ENCODE results near the gene NTN1. TPM values are rescaled to one million over a fixed set of nuclear protein-coding genes. Genes with fewer than 3 reads are reported as not detected.

The NTN1 gene
- total RNA-seq, 1 donor from 2014 or later = under 0.01 TPM

DNA sequence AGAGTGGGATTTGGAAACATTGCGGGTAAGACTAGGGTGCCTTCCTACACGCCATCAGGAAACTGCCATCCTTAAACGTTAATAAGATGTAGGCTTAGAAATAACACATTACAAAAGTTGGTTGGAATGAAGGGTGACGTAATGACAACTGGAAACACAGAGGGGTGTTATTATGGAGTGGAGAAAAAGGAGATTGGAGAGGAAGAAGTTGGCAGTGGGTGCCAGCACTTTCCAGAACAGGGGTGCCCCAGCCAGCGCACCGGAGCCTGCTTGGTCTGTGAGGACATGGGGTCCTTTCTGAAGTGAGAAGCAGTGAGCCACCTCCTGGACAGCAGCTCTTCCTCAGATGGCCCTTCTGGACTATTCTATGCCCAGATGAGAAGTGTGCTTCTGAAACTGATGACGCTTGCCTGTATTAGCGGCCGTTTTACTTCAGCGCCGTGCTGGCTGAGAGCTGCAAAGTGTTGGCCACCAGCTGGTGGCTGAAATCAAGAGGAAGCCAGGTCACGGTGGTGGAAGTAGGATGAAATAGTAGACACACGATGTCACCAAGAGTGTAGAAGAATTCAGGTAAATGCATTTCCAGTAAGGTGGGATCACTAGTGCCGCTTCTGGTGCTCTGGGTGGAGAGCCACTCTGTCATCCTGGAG is 244.8 kb downstream of the NTN1 start:
- H3K4me3 ChIP-seq (ENCODE audit: low read depth, low read length) = no peak overlapping the region
- DNase-seq (ENCODE audit: low read depth) (no peak), FAIRE-seq (no peak)
- TF ChIP-seq CTCF (IDR thresholded peaks at IDR 0.05; ENCODE audit: insufficient read depth, low read length, severe bottlenecking) = no peak
- H3K27me3 ChIP-seq (ENCODE audit: control insufficient read depth, insufficient read depth, low read length) = no peaks in the 10 kb centered on the region
- no peaks in the 10 kb centered on the region for H3K36me3 ChIP-seq (ENCODE audit: control insufficient read depth, insufficient read depth, low read length)

- FAIRE-seq (no peak), DNase-seq (ENCODE audit: low read depth) (no peak)
- H3K27me3 ChIP-seq (ENCODE audit: control insufficient read depth, insufficient read depth, low read length) = no peaks in the 10 kb centered on the region
- TF ChIP-seq CTCF (IDR thresholded peaks at IDR 0.05; ENCODE audit: insufficient read depth, low read length, severe bottlenecking) = no peak
- H3K36me3 ChIP-seq (ENCODE audit: control insufficient read depth, insufficient read depth, low read length) = no peaks in the 10 kb centered on the region
- H3K4me3 ChIP-seq (ENCODE audit: low read depth, low read length) = no peak overlapping the region
Observed at GRCh38 chr17:9266697-9267117, 245.4 kb downstream of the NTN1 start.

- no peaks in the 10 kb centered on the region for H3K27me3 ChIP-seq (ENCODE audit: control insufficient read depth, insufficient read depth, low read length)
- FAIRE-seq (no peak), DNase-seq (ENCODE audit: low read depth) (no peak)
- TF ChIP-seq CTCF (IDR thresholded peaks at IDR 0.05; ENCODE audit: insufficient read depth, low read length, severe bottlenecking) = no peak
- H3K4me3 ChIP-seq (ENCODE audit: low read depth, low read length) = no peak overlapping the region
- no peaks in the 10 kb centered on the region for H3K36me3 ChIP-seq (ENCODE audit: control insufficient read depth, insufficient read depth, low read length)
Observed at GRCh38 chr17:9268546-9268945, 247.2 kb downstream of the NTN1 start.

DNA sequence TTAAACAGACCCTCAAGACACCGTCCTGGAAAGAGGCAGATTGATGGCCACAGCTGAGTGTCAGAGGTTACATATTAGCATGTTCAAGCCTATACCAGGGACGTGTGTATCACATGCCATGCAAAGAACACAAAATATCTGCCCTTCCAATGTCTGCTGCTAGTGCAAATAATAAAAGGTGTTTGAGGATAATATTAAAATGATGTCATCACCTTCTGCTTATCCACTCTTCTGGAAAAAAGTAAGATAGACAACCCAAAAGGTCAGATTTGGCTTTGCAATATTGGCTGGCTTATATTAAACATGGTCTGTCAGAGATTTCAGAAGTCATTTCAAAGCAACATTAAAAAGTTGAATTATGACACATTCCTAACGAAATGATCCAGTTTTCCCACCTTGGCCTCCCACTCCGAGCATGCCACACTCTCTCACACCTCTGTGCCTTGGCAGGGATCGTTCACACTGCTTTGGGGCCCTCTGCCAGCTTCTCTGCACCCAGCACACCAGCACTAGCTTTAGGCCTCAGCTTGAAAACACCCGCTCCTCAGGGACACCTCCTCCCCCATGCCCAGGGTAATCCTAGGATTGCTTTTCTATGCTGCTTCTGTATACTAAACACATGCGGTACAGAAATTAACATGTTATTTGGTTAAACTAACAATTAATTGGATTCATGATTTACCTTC is 248.2 kb downstream of the NTN1 start:
- TF ChIP-seq CTCF (IDR thresholded peaks at IDR 0.05; ENCODE audit: insufficient read depth, low read length, severe bottlenecking) = no peak
- FAIRE-seq (no peak), DNase-seq (ENCODE audit: low read depth) (no peak)

GRCh38 chr17:9270921-9271320 is 249.6 kb downstream of the NTN1 start:
- DNase-seq (ENCODE audit: low read depth) (no peak), FAIRE-seq (no peak)
- TF ChIP-seq CTCF (IDR thresholded peaks at IDR 0.05; ENCODE audit: insufficient read depth, low read length, severe bottlenecking) = no peak

More for the DNA sequence above, 248.2 kb downstream of the NTN1 start:
- Histone ChIP-seq H3K4me3 (ENCODE audit: low read depth, low read length) (no peak overlapping the region), H3K27me3 (ENCODE audit: control insufficient read depth, insufficient read depth, low read length) (no peaks in the 10 kb centered on the region), H3K36me3 (ENCODE audit: control insufficient read depth, insufficient read depth, low read length) (no peaks in the 10 kb centered on the region)

More at GRCh38 chr17:9270921-9271320, 249.6 kb downstream of the NTN1 start:
- no peaks in the 10 kb centered on the region for H3K27me3 ChIP-seq (ENCODE audit: control insufficient read depth, insufficient read depth, low read length)
- no peaks in the 10 kb centered on the region for H3K36me3 ChIP-seq (ENCODE audit: control insufficient read depth, insufficient read depth, low read length)
- no peak overlapping the region for H3K4me3 ChIP-seq (ENCODE audit: low read depth, low read length)

Measured in bronchial epithelial cell (primary cell).